Common myeloid progenitor, CD34-positive (primary cell): ENCODE measurements around the gene AKIP1.

ENCODE experiments used
- CTCF ChIA-PET: fragments of 350-600 bp; sonication (Branson Sonifier 250); formaldehyde crosslinking; loops from one replicate; lab custom pipeline; 2021; ENCODE audit warnings: antibody characterized with exemption; lab: Charles Lee
- POLR2A ChIA-PET: fragments of 350-600 bp; sonication (Branson Sonifier 250); formaldehyde crosslinking; loops from one replicate; lab custom pipeline; 2021; ENCODE audit warnings: antibody characterized with exemption; lab: Charles Lee
- DNase-seq, 3 donors: peaks; one replicate each; pipeline versions ENCODE4 v3.0.0 to v3.0.0-alpha.2; 2013
- H3K27ac ChIP-seq, 2 experiments: 1 replicate in 1 of 2; 2 replicates in 1 of 2; pipeline ENCODE4 v1.7.0; 2013; ENCODE audit warnings: inconsistent platforms in 2 of 2, low read length in 2 of 2, mild to moderate bottlenecking in 2 of 2, low read depth in 1 of 2, moderate library complexity in 1 of 2; ENCODE audit not compliant: severe bottlenecking in 2 of 2, insufficient read depth in 1 of 2, poor library complexity in 1 of 2
- H3K27me3 ChIP-seq, 5 experiments: replicated peaks in 2 of 5; 1 replicate in 3 of 5; 2 replicates in 2 of 5; pipeline versions ENCODE4 v1.6.1 to v1.7.0; 2013; ENCODE audit warnings: low read length in 4 of 5, mild to moderate bottlenecking in 2 of 5, moderate library complexity in 2 of 5, inconsistent platforms in 1 of 5; ENCODE audit not compliant: insufficient read depth in 5 of 5, control insufficient read depth in 4 of 5
- H3K36me3 ChIP-seq, 4 experiments: 1 replicate in 2 of 4; 2 replicates in 2 of 4; pipeline versions ENCODE4 v1.6.1 to v1.7.0; 2013; ENCODE audit warnings: low read length in 3 of 4, control low read depth in 1 of 4, mild to moderate bottlenecking in 1 of 4; ENCODE audit not compliant: control insufficient read depth in 4 of 4, insufficient read depth in 4 of 4
- H3K4me1 ChIP-seq, 4 experiments: 1 replicate in 3 of 4; 2 replicates in 1 of 4; pipeline versions ENCODE4 v1.6.1 to v1.7.1; 2013; ENCODE audit warnings: low read length in 3 of 4, mild to moderate bottlenecking in 3 of 4, control low read depth in 1 of 4, inconsistent platforms in 1 of 4, moderate library complexity in 1 of 4; ENCODE audit not compliant: control insufficient read depth in 4 of 4, insufficient read depth in 4 of 4; ENCODE audit errors: control extremely low read depth in 1 of 4
- H3K4me3 ChIP-seq, 7 experiments: 1 replicate in 4 of 7; 2 replicates in 3 of 7; pipeline versions ENCODE4 v1.5.1 to v1.7.0; 2013; ENCODE audit warnings: mild to moderate bottlenecking in 7 of 7, low read length in 6 of 7, moderate library complexity in 6 of 7, inconsistent platforms in 2 of 7, low read depth in 2 of 7, control low read depth in 1 of 7; ENCODE audit not compliant: insufficient read depth in 4 of 7, control insufficient read depth in 1 of 7; ENCODE audit errors: extremely low read depth in 1 of 7
- H3K9me3 ChIP-seq, 5 experiments: 1 replicate in 4 of 5; 2 replicates in 1 of 5; pipeline versions ENCODE4 v1.6.1 to v1.7.1; 2013; ENCODE audit warnings: low read length in 4 of 5, mild to moderate bottlenecking in 2 of 5, inconsistent platforms in 1 of 5, low read depth in 1 of 5, moderate library complexity in 1 of 5; ENCODE audit not compliant: control insufficient read depth in 4 of 5, insufficient read depth in 2 of 5; ENCODE audit errors: control extremely low read depth in 1 of 5
- WGBS: methylation state at CpG from one replicate; pipeline ENCODE4 v1.1.5; 2013; ENCODE audit not compliant: insufficient coverage; 5-methylcytosine and 5-hydroxymethylcytosine counted together

Gene AKIP1

GRCh38 chr11:8899119-8899753 lies 11.8 kb upstream of the AKIP1 start:
- Histone ChIP-seq H3K4me1 (no peaks in the 10 kb centered on the region), H3K27ac (no peak overlapping the region), H3K27me3 (no peaks in the 10 kb centered on the region), H3K36me3 (no peaks in the 10 kb centered on the region), H3K9me3 (peaks cover 2 to 19% (median 8%) of the 10 kb centered on the region in 5 experiments), H3K4me3 (no peak overlapping the region)
- DNase-seq: no peak
- POLR2A ChIA-PET: no interaction called here
- CTCF ChIA-PET: no interaction called here

DNA sequence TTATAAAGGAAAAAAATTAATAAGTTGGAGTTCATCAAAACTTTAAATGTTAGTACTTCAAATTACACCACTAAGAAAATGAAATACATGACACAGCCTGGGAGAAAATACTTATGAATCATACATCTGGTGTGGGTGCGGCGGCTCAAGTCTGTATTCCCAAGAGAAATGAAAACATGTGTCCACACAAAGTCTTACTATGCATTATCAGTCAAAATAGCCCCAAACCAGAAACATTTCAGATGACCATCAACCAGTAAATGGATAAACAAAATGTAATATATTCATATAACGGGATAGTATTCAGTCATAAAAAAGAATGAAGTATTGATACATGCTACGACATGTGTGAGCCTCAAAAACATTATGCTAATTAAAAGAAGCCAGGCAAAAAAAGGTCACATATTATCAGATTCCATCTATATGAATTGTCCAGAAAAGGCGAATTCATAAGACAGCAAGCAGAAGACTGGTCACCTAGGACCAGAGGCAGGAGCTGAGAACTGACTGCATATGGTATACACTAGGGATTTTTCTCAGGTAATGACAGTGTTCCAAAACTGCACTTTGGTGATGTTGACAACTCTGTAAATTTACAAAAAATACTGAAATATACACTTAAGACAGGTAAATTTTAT lies 5.3 kb upstream of the AKIP1 start:
- H3K27me3 ChIP-seq: peaks cover 0 to 4% (median 0%) of the 10 kb centered on the region in 5 experiments
- ChIA-PET POLR2A (no interaction called here), CTCF (no interaction called here)

GRCh38 chr11:8907116-8907515 lies 3.9 kb upstream of the AKIP1 start:
- WGBS: 100% methylated on average over 1 of the region's 1 CpG
- Histone ChIP-seq H3K4me1 (peaks cover under 1 to 13% (median 11%) of the 10 kb centered on the region in 4 experiments), H3K36me3 (no peaks in the 10 kb centered on the region), H3K9me3 (peaks cover 0 to 3% (median 0%) of the 10 kb centered on the region in 5 experiments), H3K27ac (no peak overlapping the region), H3K4me3 (no peak overlapping the region), H3K27me3 (peaks cover 0 to 4% (median 0%) of the 10 kb centered on the region in 5 experiments)
- no peak for DNase-seq
- ChIA-PET POLR2A (interaction anchor here (1.2 kb wide), 1 partner anchor 52 kb away, joined by 3 read pairs; no protein-coding TSS in a partner anchor), CTCF (no interaction called here)

More for the DNA sequence above, 5.3 kb upstream of the AKIP1 start:
- no peak for DNase-seq
- 67% methylated on average over 1 of the region's 5 CpGs for WGBS
- Histone ChIP-seq H3K27ac (no peak overlapping the region), H3K9me3 (peaks cover 0 to 7% (median 0%) of the 10 kb centered on the region in 5 experiments), H3K36me3 (no peaks in the 10 kb centered on the region), H3K4me1 (peaks cover 0 to 11% (median 10%) of the 10 kb centered on the region in 4 experiments), H3K4me3 (no peak overlapping the region)

GRCh38 chr11:8908099-8908498 lies 2.9 kb upstream of the AKIP1 start:
- Histone ChIP-seq H3K27ac (no peak overlapping the region), H3K27me3 (peaks cover 0 to 4% (median 0%) of the 10 kb centered on the region in 5 experiments), H3K36me3 (no peaks in the 10 kb centered on the region), H3K4me1 (peaks cover 5 to 18% (median 17%) of the 10 kb centered on the region in 4 experiments), H3K9me3 (no peaks in the 10 kb centered on the region), H3K4me3 (no peak overlapping the region)
- DNase-seq: no peak
- POLR2A ChIA-PET: no interaction called here
- CTCF ChIA-PET: no interaction called here

DNA sequence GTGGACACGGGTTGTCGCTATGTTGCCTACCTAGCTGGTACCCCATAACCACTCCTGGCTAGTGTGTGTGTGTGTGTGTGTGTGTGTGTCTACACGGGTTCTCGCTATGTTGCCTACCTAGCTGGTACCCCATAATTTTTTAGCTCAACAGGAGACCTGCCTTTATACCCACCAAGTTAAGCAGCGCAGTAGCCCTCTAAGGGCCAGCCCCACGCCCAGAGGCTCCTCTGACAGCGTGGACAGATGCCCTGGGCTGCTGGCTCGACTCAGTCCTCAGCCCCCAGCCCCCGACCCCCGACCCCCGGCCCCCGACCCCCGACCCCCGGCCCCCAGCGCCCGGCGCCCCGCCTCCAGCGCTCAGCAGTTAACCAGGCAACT lies 351 bp upstream of the AKIP1 start:
- Histone ChIP-seq H3K4me3 (peak overlapping the region; percentile 29 to 96 (median 86)), H3K36me3 (peaks cover 0 to 5% (median 2%) of the 10 kb centered on the region in 4 experiments), H3K27ac (no peak overlapping the region), H3K9me3 (no peaks in the 10 kb centered on the region), H3K27me3 (peaks cover 0 to 4% (median 0%) of the 10 kb centered on the region in 5 experiments), H3K4me1 (peaks cover 15 to 33% (median 27%) of the 10 kb centered on the region in 4 experiments)
- DNase-seq: peak; percentile 11 to 64 (median 50)
- WGBS: 0% methylated on average over 3 of the region's 19 CpGs
- POLR2A ChIA-PET: interaction anchor here (0.7 to 0.9 kb wide), 2 partner anchors 49 to 171 kb away, joined by 3 to 5 read pairs; no protein-coding TSS in a partner anchor
- CTCF ChIA-PET: interaction anchor here (0.6 to 6.3 kb wide), 6 partner anchors 11 to 1060 kb away, joined by 3 to 68 read pairs (median 5); no protein-coding TSS in a partner anchor

GRCh38 chr11:8913961-8914660 lies 3.1 kb downstream of the AKIP1 start:
- H3K36me3 ChIP-seq: peaks cover 5 to 34% (median 25%) of the 10 kb centered on the region in 4 experiments
- ChIA-PET CTCF (interaction anchor here (0.9 to 6.3 kb wide), 15 partner anchors 10 to 229 kb away, joined by 3 to 68 read pairs (median 7); partner anchors contain the start of gene ASCL3), POLR2A (no interaction called here)
- H3K4me3 ChIP-seq: peak overlapping the region in 6 of 7 experiments; percentile 21 to 69 (median 42)
- H3K27ac ChIP-seq: peak overlapping the region in 1 of 2 experiments; percentile 4
- peaks cover 0 to 4% (median 0%) of the 10 kb centered on the region in 5 experiments for H3K27me3 ChIP-seq
- 1% methylated on average over 9 of the region's 9 CpGs for WGBS
- H3K9me3 ChIP-seq: no peaks in the 10 kb centered on the region
- DNase-seq: peak; percentile 54 to 72 (median 69)
- peaks cover 15 to 33% (median 27%) of the 10 kb centered on the region in 4 experiments for H3K4me1 ChIP-seq
